ENCODE measurements around the gene IRX6. TPM values are rescaled to one million over a fixed set of nuclear protein-coding genes. Genes with fewer than 3 reads are reported as not detected.

The IRX6 gene
- total and polyA plus RNA-seq, 2 donors (not counting 3 experiments of a cell fraction or from before 2014, with no cell fraction given), result not detected

- Histone ChIP-seq H3K9ac (replicated peaks; ENCODE audit: extremely low read depth, insufficient read depth, low read length) (no peak overlapping the region), H3K4me1 (ENCODE audit: control insufficient read depth, extremely low read depth, insufficient read depth, low read length) (no peaks in the 10 kb centered on the region), H3K4me2 (ENCODE audit: insufficient read depth, low read length) (no peak overlapping the region), H2AFZ (ENCODE audit: low read depth, low read length) (no peak overlapping the region), H3K27me3 (ENCODE audit: control insufficient read depth in 2 of 2, insufficient read depth in 2 of 2, low read length in 2 of 2) (peaks cover 48 to 54% of the 10 kb centered on the region in 2 experiments), H3K9me3 (replicated peaks; ENCODE audit: control insufficient read depth, insufficient read depth, low read length) (no peaks in the 10 kb centered on the region), H3K79me2 (ENCODE audit: control insufficient read depth, insufficient read depth, low read length) (no peaks in the 10 kb centered on the region), H4K20me1 (replicated peaks; ENCODE audit: control insufficient read depth, extremely low read depth, insufficient read depth, low read length) (no peaks in the 10 kb centered on the region), H3K9me1 (replicated peaks; ENCODE audit: control insufficient read depth, extremely low read depth, insufficient read depth, low read length) (no peaks in the 10 kb centered on the region), H3K27ac (ENCODE audit: insufficient read depth, low read depth, low read length) (no peak overlapping the region), H3K36me3 (ENCODE audit: control insufficient read depth in 2 of 2, extremely low read depth in 1 of 2, insufficient read depth in 2 of 2, low read length in 2 of 2) (no peaks in the 10 kb centered on the region), H3K4me3 (replicated peaks in 1 of 3; ENCODE audit: insufficient read depth in 1 of 3, low read depth in 1 of 3, low read length in 3 of 3) (no peak overlapping the region)
- DNase-seq (ENCODE audit: low read depth, low spot score), result no peak
- no peak for FAIRE-seq
- ChIA-PET CTCF (no interaction called here), POLR2A (no interaction called here)
- BruUV-seq (replicated peaks), result no TSS peak
- dilution Hi-C loops (cut with MboI; ENCODE audit: extremely low pct_ligation_motif_present, low sequenced_read_pairs) (no loop called here), intact Hi-C loops (cut with micrococcal nuclease) (no loop called here)
- TF ChIP-seq FOS (IDR thresholded peaks at IDR 0.05; ENCODE audit: borderline replicate concordance, insufficient read depth, low read length), result no peak
- TF ChIP-seq MYC (IDR thresholded peaks at IDR 0.05; ENCODE audit: low read depth, low read length), result no peak
- TF ChIP-seq POLR2A (IDR thresholded peaks at IDR 0.05; ENCODE audit: low read depth, low read length), result no peak
- TF ChIP-seq EZH2 (IDR thresholded peaks at IDR 0.05; ENCODE audit: borderline replicate concordance, low read depth, low read length, severe bottlenecking), result no peak
- no peak for TF ChIP-seq GATA2 (IDR thresholded peaks at IDR 0.05; ENCODE audit: insufficient read depth, insufficient read length, low read depth, low read length)
- TF ChIP-seq MAX (IDR thresholded peaks at IDR 0.05; ENCODE audit: insufficient read depth, insufficient read length), result no peak
- no peak for TF ChIP-seq CTCF (IDR thresholded peaks at IDR 0.05; ENCODE audit: extremely low read depth in 1 of 2, insufficient read depth in 1 of 2, low read depth in 1 of 2, low read length in 2 of 2)
- TF ChIP-seq POLR2AphosphoS5 (IDR thresholded peaks at IDR 0.05; ENCODE audit: insufficient read depth, low read depth, low read length), result no peak
- TF ChIP-seq JUN (IDR thresholded peaks at IDR 0.05; ENCODE audit: borderline replicate concordance, insufficient read depth, insufficient read length, low read depth), result no peak
These were observed 4.9 kb downstream of the IRX6 start for GRCh38 chr16:55328611-55329569.

All from endothelial cell of umbilical vein (primary cell).